Dendritic cell treated with granulocyte-macrophage colony-stimulating factor and Interleukin-4, amounts not matched to agents 40 ng/mL and 50 ng/mL, for 4 days (primary cell): Measurements from ENCODE around the gene LSM4.

Experiments
- H3K27ac Mint-ChIP-seq: one replicate; pipeline ENCODE4 v1.8.0; 2022; ENCODE audit warnings: mild to moderate bottlenecking, mixed read lengths
- H3K27me3 Mint-ChIP-seq: one replicate; pipeline ENCODE4 v1.8.0; 2022; ENCODE audit warnings: mild to moderate bottlenecking, mixed read lengths
- H3K36me3 Mint-ChIP-seq: one replicate; pipeline ENCODE4 v1.8.0; 2022; ENCODE audit warnings: low read depth, mixed read lengths
- H3K4me1 Mint-ChIP-seq: one replicate; pipeline ENCODE4 v1.8.0; 2022; ENCODE audit warnings: low read depth, mixed read lengths
- H3K4me3 Mint-ChIP-seq: one replicate; pipeline ENCODE4 v1.8.0; 2022; ENCODE audit warnings: mild to moderate bottlenecking, moderate library complexity, mixed read lengths
- H3K9me3 Mint-ChIP-seq: one replicate; pipeline ENCODE4 v1.8.0; 2022; ENCODE audit warnings: mixed read lengths
- intact Hi-C: fragments of 100-400 bp; cut with micrococcal nuclease; formaldehyde crosslinking; loops from one replicate; pipeline ENCODE4 v1.15.0; 2022

LSM4 gene

GRCh38 chr19:18311502-18312091 lies 11.3 kb downstream of the LSM4 start:
- H3K4me3 Mint-ChIP-seq = no peak overlapping the region
- H3K9me3 Mint-ChIP-seq = no peaks in the 10 kb centered on the region
- intact Hi-C loops = no loop called here
- peaks cover 21% of the 10 kb centered on the region for H3K4me1 Mint-ChIP-seq
- H3K27me3 Mint-ChIP-seq = no peaks in the 10 kb centered on the region
- peaks cover 98% of the 10 kb centered on the region for H3K36me3 Mint-ChIP-seq
- no peak overlapping the region for H3K27ac Mint-ChIP-seq

- no peaks in the 10 kb centered on the region for H3K9me3 Mint-ChIP-seq
- intact Hi-C loops = no loop called here
- no peaks in the 10 kb centered on the region for H3K27me3 Mint-ChIP-seq
- peaks cover 100% of the 10 kb centered on the region for H3K36me3 Mint-ChIP-seq
- H3K4me1 Mint-ChIP-seq = peaks cover 28% of the 10 kb centered on the region
- no peak overlapping the region for H3K27ac Mint-ChIP-seq
- H3K4me3 Mint-ChIP-seq = no peak overlapping the region
Observed at GRCh38 chr19:18310966-18311365, 11.9 kb downstream of the LSM4 start.

- H3K36me3 Mint-ChIP-seq = peaks cover 98% of the 10 kb centered on the region
- no peaks in the 10 kb centered on the region for H3K27me3 Mint-ChIP-seq
- no peak overlapping the region for H3K27ac Mint-ChIP-seq
- peaks cover 34% of the 10 kb centered on the region for H3K4me1 Mint-ChIP-seq
- no peak overlapping the region for H3K4me3 Mint-ChIP-seq
- intact Hi-C loops = no loop called here
- H3K9me3 Mint-ChIP-seq = no peaks in the 10 kb centered on the region
Observed at GRCh38 chr19:18310118-18310909, 12.6 kb downstream of the LSM4 start.

GRCh38 chr19:18309525-18310064 lies 13.3 kb downstream of the LSM4 start:
- no peaks in the 10 kb centered on the region for H3K9me3 Mint-ChIP-seq
- no peaks in the 10 kb centered on the region for H3K27me3 Mint-ChIP-seq
- H3K4me3 Mint-ChIP-seq = no peak overlapping the region
- peaks cover 97% of the 10 kb centered on the region for H3K36me3 Mint-ChIP-seq
- intact Hi-C loops = no loop called here
- no peak overlapping the region for H3K27ac Mint-ChIP-seq
- peaks cover 41% of the 10 kb centered on the region for H3K4me1 Mint-ChIP-seq

GRCh38 chr19:18308948-18309325 lies 13.9 kb downstream of the LSM4 start:
- Mint-ChIP-seq H3K4me1 (peaks cover 48% of the 10 kb centered on the region), H3K4me3 (no peak overlapping the region), H3K36me3 (peaks cover 93% of the 10 kb centered on the region), H3K27ac (no peak overlapping the region), H3K9me3 (no peaks in the 10 kb centered on the region), H3K27me3 (no peaks in the 10 kb centered on the region)
- intact Hi-C loops = no loop called here

GRCh38 chr19:18308051-18308947 lies 14.6 kb downstream of the LSM4 start:
- Mint-ChIP-seq H3K27ac (no peak overlapping the region), H3K4me3 (no peak overlapping the region), H3K9me3 (no peaks in the 10 kb centered on the region), H3K4me1 (peaks cover 54% of the 10 kb centered on the region), H3K27me3 (no peaks in the 10 kb centered on the region), H3K36me3 (peaks cover 87% of the 10 kb centered on the region)
- intact Hi-C loops = no loop called here

- Mint-ChIP-seq H3K4me1 (peaks cover 58% of the 10 kb centered on the region), H3K36me3 (peaks cover 77% of the 10 kb centered on the region), H3K9me3 (no peaks in the 10 kb centered on the region), H3K27ac (peak overlapping the region; percentile 30), H3K27me3 (no peaks in the 10 kb centered on the region), H3K4me3 (no peak overlapping the region)
- intact Hi-C loops = no loop called here
Observed at GRCh38 chr19:18307271-18307681, 15.6 kb downstream of the LSM4 start.

- no peaks in the 10 kb centered on the region for H3K9me3 Mint-ChIP-seq
- intact Hi-C loops = no loop called here
- H3K36me3 Mint-ChIP-seq = peaks cover 73% of the 10 kb centered on the region
- no peaks in the 10 kb centered on the region for H3K27me3 Mint-ChIP-seq
- peaks cover 58% of the 10 kb centered on the region for H3K4me1 Mint-ChIP-seq
- H3K27ac Mint-ChIP-seq = peak overlapping the region; percentile 30
- H3K4me3 Mint-ChIP-seq = no peak overlapping the region
Observed at GRCh38 chr19:18306888-18307260, 16.0 kb downstream of the LSM4 start.

GRCh38 chr19:18306209-18306887 lies 16.5 kb downstream of the LSM4 start:
- peaks cover 62% of the 10 kb centered on the region for H3K4me1 Mint-ChIP-seq
- intact Hi-C loops = no loop called here

GRCh38 chr19:18304458-18305310 lies 18.2 kb downstream of the LSM4 start:
- Mint-ChIP-seq H3K36me3 (peaks cover 51% of the 10 kb centered on the region), H3K4me1 (peaks cover 61% of the 10 kb centered on the region), H3K27me3 (no peaks in the 10 kb centered on the region), H3K4me3 (peak overlapping the region; percentile 75), H3K27ac (peak overlapping the region; percentile 87), H3K9me3 (no peaks in the 10 kb centered on the region)
- intact Hi-C loops = loop anchor here (1.0 kb wide), 2 partner anchors 11 to 14 kb away; no protein-coding TSS in a partner anchor

More at GRCh38 chr19:18306209-18306887, 16.5 kb downstream of the LSM4 start:
- Mint-ChIP-seq H3K9me3 (no peaks in the 10 kb centered on the region), H3K27me3 (no peaks in the 10 kb centered on the region), H3K36me3 (peaks cover 67% of the 10 kb centered on the region), H3K27ac (peak overlapping the region; percentile 87), H3K4me3 (no peak overlapping the region)

GRCh38 chr19:18304208-18304457 lies 18.7 kb downstream of the LSM4 start:
- H3K9me3 Mint-ChIP-seq = no peaks in the 10 kb centered on the region
- H3K4me3 Mint-ChIP-seq = peak overlapping the region; percentile 75
- H3K27ac Mint-ChIP-seq = peak overlapping the region; percentile 87
- intact Hi-C loops = loop anchor here (1.0 kb wide), 1 partner anchor 11 kb away; no protein-coding TSS in a partner anchor
- H3K4me1 Mint-ChIP-seq = peaks cover 61% of the 10 kb centered on the region
- peaks cover 45% of the 10 kb centered on the region for H3K36me3 Mint-ChIP-seq
- no peaks in the 10 kb centered on the region for H3K27me3 Mint-ChIP-seq

- intact Hi-C loops = no loop called here
- Mint-ChIP-seq H3K4me3 (no peak overlapping the region), H3K9me3 (no peaks in the 10 kb centered on the region), H3K36me3 (peaks cover 21% of the 10 kb centered on the region), H3K27me3 (no peaks in the 10 kb centered on the region), H3K27ac (peak overlapping the region; percentile 82), H3K4me1 (peaks cover 59% of the 10 kb centered on the region)
Observed at GRCh38 chr19:18301718-18302111, 21.2 kb downstream of the LSM4 start.
